Glomerular visceral epithelial cell (primary cell): ENCODE results near the gene IL1F10.

ENCODE experiments used
- DNase-seq: peaks from one replicate; pipeline ENCODE4 v3.0.0-alpha.2; 2016; ENCODE audit errors: extremely low spot score

The IL1F10 gene

GRCh38 chr2:113067681-113068080, at the start of gene IL1F10:
Gene IL1F10, plus strand, starts transcription at chr2:113067970. Its CDS starts 4,769 bp downstream, at chr2:113072739.
- DNase-seq: no peak

GRCh38 chr2:113018509-113018908, 49.3 kb upstream of the IL1F10 start:
- DNase-seq: no peak

- no peak for DNase-seq
These were observed 46.5 kb upstream of the IL1F10 start for GRCh38 chr2:113021312-113021711.

GRCh38 chr2:113024764-113025163, 43.0 kb upstream of the IL1F10 start:
- DNase-seq: no peak

- no peak for DNase-seq
These were observed 42.0 kb upstream of the IL1F10 start for GRCh38 chr2:113025737-113026136.

- DNase-seq: no peak
These were observed 40.1 kb upstream of the IL1F10 start for GRCh38 chr2:113027691-113028090.

GRCh38 chr2:113028112-113028511, 39.7 kb upstream of the IL1F10 start:
- no peak for DNase-seq

GRCh38 chr2:113032737-113033136, 35.0 kb upstream of the IL1F10 start:
- no peak for DNase-seq

GRCh38 chr2:113034016-113034415, 33.8 kb upstream of the IL1F10 start:
- no peak for DNase-seq

GRCh38 chr2:113036763-113037162, 31.0 kb upstream of the IL1F10 start:
- no peak for DNase-seq

GRCh38 chr2:113038291-113038690, 29.5 kb upstream of the IL1F10 start:
- no peak for DNase-seq

GRCh38 chr2:113039158-113039557, 28.6 kb upstream of the IL1F10 start:
- no peak for DNase-seq

GRCh38 chr2:113039719-113040118, 28.1 kb upstream of the IL1F10 start:
- DNase-seq: no peak

GRCh38 chr2:113041871-113042270, 25.9 kb upstream of the IL1F10 start:
- no peak for DNase-seq

- DNase-seq: no peak
These were observed 21.3 kb upstream of the IL1F10 start for GRCh38 chr2:113046465-113046864.

GRCh38 chr2:113050921-113051895, 16.6 kb upstream of the IL1F10 start:
- DNase-seq: no peak

GRCh38 chr2:113052396-113052917, 15.3 kb upstream of the IL1F10 start, which contains the start of gene IL36B:
Gene IL36B, minus strand, starts transcription at chr2:113052867.
- DNase-seq: no peak

GRCh38 chr2:113053666-113054065, 14.1 kb upstream of the IL1F10 start:
- no peak for DNase-seq

- DNase-seq: no peak
These were observed 13.7 kb upstream of the IL1F10 start for GRCh38 chr2:113054066-113054465.

GRCh38 chr2:113056521-113056920, 11.2 kb upstream of the IL1F10 start:
- DNase-seq: no peak

- DNase-seq: no peak
These were observed 10.7 kb upstream of the IL1F10 start for GRCh38 chr2:113057117-113057516.

- DNase-seq: no peak
These were observed 9.3 kb upstream of the IL1F10 start for GRCh38 chr2:113058411-113058994.
